Amygdala (tissue), 56 donors: ENCODE measurements around the gene SSNA1.

Experiments used
- DNase-seq, 56 donors: peaks; one replicate each; lab custom pipeline; 2025; lab: John Stamatoyannopoulos, UW

SSNA1 gene

DNA sequence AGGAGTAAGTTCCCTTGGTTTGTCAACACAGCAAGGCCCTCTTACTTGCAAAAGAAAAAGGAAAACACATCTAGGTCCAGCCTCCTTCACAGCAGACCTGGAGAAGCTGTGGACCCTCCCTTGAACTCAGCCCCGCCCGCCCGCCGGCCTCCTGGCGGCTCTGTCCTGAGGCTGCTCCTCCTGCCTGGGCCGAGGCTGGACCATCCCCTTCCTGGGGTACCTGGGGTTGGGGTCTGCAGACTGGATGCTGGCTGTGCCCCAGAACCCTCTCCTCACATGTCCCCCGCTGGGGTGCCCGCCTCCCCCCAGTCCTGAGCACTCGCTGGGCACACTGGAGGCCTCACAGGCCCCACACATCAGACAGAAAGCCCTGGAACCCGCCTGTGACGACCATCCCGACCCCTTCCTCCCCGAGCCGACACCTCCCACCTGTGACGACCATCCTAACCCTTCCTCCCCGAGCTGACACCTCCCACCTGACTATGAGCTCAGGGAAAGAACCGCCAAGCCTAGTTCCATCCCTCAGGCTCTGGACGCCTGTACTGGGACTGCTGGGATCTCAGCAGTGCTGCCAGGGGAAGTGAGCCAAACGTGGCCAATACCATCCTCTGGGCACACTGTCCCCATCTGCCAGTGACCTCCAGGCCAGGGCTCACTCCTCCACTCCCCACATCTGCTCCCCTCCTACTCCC lies 9.4 kb upstream of the SSNA1 start:
- no peak for DNase-seq

DNA sequence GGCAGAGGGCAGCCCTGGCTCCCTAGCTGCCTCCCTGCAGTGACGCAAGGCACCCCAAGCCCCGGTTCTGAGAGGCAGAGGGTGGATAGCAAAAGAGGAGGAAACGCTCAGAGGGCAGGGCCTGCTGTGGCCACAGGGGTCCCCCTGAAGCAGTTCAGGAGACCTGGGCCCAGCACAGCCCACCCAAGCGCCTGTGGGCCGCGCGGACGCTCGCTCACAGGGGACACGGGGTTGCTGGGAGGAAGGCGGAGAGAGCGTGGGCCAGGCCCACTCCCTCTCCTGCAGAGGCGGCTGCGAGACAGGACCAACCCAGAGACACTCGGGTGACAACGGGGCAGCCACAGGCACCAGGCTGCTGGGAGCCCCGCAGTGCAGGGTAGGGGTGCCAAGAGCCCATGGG lies 8.7 kb upstream of the SSNA1 start:
- no peak for DNase-seq

DNA sequence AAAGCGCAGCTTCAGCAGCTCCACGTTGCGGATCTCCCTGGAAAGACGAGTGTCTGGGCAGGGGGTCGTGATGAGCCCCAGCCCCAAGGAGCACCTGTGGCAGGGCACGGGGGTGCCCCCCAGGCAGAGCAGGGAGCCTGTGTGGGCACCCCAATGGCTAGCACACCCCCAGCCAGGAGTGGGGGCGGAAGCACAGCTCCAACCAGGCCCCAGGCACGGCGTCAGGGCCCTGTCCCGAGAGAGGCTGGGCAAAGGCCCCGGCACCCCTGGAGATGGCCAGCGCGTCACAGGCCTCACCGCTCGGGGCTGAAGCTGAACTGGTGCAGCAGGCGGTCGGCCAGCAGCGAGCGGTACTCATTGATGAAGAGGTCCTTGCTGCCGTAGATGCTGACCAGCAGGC lies 8.0 kb upstream of the SSNA1 start:
- no peak for DNase-seq

- DNase-seq = no peak
Observed at GRCh38 chr9:137181680-137182079, 6.8 kb upstream of the SSNA1 start.

- no peak for DNase-seq
Observed at GRCh38 chr9:137182836-137183235, 5.6 kb upstream of the SSNA1 start.

- no peak for DNase-seq
Observed at GRCh38 chr9:137183980-137184595, 4.4 kb upstream of the SSNA1 start.

- no peak for DNase-seq
Observed at GRCh38 chr9:137184881-137185660, 3.4 kb upstream of the SSNA1 start.

DNA sequence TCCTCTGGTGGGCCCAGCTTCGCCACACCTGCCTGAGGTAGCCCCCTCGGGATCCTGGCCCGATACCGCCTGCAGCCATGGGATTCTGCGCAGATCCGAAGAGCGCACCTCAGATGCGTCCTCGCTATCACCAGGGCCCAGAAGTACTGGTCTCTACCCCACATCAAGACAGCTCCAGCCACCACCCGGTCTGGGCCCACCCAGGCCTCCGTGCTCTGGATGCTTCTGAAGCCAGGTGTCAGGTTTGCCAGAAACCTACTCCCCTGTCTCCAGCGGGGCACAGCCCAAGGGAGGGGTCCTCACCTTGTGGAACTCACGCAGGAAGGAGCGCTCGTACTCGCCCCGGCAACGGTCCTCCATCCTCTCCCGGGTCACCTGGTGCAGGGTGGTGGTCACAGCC lies 2.6 kb upstream of the SSNA1 start:
- no peak for DNase-seq

- no peak for DNase-seq
Observed at GRCh38 chr9:137186385-137186784, 2.1 kb upstream of the SSNA1 start.

DNA sequence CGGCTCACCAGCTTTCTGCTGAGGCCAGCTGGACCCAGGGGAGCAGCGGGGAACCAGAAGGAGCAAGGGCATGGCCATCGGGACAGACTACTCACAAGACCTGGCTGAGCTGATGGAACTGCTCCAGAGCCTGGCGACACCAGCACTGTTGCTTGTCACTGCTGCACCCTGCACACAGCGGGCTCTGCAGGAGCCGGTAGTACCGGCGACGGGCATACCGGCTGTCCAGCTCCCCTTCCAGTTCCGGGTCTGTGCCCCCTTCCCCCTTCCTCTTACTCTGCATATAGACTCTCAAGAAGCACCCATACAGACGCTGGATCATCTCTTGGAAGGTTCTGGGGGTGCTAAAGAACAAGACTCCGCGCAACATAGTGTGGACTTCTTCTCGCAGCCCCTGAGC lies 1.1 kb upstream of the SSNA1 start:
- no peak for DNase-seq

DNA sequence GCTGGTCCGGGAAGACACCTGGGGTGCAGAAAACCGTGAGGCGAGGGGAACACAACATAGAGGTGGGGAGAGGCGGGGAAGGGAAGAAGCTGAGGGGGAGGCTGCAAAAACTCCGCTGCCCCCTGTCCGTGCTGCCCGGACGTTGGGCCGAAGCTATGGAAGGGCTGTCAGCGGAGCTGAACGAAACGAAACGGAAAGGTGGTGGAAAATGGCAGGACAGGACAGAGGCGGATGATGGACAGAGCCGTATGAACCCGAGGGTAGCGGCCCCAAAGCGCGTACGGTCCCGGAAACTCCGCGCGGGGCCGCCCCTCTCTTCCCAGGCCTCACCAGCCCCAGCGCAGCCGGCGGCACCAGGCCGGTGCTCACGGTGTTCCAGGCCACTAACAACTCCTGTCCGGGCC lies 388 bp upstream of the SSNA1 start:
- no peak for DNase-seq

- no peak for DNase-seq
Observed at GRCh38 chr9:137189297-137190295, 1.1 kb downstream of the SSNA1 start.

DNA sequence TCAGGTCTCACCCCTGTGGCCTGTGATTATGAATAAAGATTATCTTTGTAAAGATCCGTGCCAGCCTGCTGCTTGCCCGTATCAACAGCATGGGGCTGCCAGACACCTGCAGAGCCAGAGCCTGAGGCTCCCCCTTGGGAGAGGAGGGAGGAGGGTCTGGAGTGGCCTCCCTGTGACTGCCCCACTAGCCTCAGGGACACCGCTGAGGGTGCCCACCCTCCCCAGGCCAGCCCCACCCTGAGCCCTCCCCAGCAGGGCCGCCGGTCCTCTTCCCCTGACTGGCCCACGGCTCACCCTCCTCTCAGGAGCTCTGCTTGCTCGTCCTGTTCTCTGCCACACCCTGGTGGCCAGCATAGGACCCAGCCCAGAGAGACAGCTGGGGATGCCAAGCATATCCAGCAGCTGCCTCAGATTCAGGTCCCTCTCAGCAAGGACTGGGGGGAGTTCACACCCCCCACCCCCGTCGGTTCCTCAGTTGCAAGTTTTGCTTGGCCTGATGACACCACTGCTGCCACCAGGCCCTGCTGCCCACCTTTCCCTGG lies 1.9 kb downstream of the SSNA1 start:
- DNase-seq = no peak

GRCh38 chr9:137191245-137191644 lies 2.8 kb downstream of the SSNA1 start:
- DNase-seq = no peak

DNA sequence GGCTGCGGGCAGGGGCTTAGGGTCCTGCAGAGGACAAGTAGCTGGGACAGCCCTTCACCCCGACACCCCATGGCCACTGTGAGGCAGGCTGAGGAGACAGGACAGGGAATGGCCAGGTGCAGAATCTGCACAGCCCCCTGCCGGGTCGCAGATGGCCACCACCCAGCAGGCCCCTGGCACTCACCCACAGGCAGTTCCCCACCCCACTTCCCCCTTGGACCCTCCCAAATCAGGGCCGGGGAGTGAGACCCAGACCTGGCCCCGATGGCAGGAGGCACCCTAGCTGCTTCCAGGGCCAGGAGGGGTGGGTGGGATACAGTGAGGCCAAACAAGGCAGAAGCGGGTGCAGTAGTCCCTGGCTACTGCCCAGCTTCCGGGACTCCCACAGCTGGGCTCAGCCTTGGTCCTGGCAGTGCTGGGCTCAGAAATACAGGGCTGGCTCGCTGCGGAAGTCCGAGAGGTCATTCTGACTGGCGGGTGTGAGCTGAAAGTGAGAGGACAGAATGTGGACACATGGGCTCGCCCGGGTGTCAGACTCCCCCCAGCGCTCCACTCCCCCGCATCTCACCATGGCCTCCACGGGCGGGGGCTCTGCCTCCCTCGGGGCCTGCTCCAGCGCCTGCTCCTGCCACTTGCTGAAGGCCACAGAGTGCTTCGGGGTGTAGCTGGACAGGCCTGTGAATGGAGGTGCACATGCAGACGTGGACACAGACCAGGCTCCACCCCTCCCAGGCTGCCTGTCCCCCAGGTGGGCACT lies 3.4 kb downstream of the SSNA1 start:
- peak in 48 of 56 donors; percentile 19 to 89 (median 66) for DNase-seq

- DNase-seq = no peak
Observed at GRCh38 chr9:137192448-137192780, 3.9 kb downstream of the SSNA1 start.

DNA sequence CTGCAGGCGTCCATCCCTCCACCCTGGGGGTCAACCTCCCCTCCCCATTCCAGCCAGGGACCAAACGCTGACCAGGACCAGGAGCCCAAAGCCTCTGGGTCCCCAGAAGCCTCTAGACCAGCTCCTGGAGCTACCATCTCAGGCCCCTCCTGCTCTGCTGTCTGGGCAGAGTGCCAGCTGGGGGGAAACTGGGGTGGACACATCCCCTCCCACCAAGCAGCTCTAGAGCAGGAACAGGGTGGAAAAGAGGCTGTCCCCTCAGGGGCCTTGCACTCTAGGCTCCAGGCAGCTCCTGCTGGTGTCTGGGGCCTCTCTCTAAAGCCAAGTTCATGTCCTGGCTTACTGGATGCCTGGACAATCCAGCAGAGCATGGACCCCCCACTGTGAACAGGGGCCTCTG lies 4.4 kb downstream of the SSNA1 start:
- DNase-seq = no peak

DNA sequence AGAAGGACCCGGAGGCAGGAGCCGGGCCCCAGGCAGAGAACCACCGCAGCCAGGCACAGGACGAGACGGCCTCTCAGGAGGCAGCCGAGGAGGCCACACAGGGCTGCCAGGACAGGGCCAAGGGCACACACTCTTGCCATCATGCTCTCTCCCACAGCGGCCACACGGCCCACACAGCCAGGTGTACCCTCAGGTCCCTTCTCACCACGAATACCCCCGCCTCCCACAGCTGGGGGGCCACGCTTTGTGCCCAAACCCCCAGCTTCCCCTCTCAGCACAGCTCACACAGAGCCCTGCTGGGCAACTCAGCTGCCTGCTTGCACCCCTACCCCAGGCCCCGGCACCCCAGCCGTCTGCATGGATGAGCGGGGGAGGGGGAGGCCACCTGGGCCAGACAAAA lies 5.3 kb downstream of the SSNA1 start:
- DNase-seq = no peak

DNA sequence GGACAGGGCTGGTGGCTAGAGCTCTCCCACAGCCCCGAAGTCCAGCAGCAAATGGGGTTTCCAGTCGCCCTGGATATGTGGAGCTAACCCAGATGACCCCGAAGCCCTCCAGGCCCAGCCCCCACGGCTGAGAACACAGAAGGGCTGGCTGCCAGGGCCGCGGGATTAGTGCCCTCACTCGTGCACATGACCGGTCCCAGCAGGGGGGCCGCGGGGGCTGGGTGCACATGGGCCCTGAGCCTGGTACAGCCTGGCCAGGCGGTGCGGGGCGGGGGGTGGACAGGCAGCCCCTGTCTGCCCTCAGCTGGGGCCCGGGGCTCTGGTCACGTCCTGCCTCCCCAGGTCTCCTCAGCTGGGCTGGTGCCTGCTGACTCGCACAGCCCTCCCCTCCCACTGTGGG lies 5.9 kb downstream of the SSNA1 start:
- peak in 55 of 56 donors; percentile 45 to 97 (median 87) for DNase-seq

DNA sequence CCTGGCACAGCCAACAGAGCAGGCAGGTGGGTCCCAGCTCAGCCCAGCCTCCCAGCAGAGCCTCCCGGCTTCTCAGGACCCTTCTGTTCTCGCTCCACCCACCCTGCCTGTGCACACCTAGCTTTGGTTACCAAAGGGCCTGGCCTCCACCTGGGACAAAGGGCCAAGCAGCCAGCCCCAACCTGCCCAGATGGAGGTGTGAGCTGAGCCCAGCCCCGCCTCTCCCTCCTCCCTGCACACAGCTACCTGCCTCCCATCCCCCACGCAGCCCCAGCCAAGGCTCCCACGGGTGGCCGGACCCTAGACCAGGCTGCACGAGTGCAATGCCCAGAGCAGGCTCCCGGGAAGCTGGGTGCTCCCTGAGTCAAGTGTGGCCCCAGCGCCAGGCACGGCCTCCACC lies 6.4 kb downstream of the SSNA1 start:
- DNase-seq = no peak
